Measurements from ENCODE around the gene SMCO1.

The SMCO1 gene

GRCh38 chr3:196514913-196515621, at the start of gene SMCO1:
SMCO1 (minus strand) TSS chr3:196515346; CDS start chr3:196515209, 137 bp downstream.
- no peak within 1 kb of the TSS for H3K27ac ChIP-seq
- no peak for TF ChIP-seq CTCF (conservative IDR thresholded peaks at IDR 0.05)

DNA sequence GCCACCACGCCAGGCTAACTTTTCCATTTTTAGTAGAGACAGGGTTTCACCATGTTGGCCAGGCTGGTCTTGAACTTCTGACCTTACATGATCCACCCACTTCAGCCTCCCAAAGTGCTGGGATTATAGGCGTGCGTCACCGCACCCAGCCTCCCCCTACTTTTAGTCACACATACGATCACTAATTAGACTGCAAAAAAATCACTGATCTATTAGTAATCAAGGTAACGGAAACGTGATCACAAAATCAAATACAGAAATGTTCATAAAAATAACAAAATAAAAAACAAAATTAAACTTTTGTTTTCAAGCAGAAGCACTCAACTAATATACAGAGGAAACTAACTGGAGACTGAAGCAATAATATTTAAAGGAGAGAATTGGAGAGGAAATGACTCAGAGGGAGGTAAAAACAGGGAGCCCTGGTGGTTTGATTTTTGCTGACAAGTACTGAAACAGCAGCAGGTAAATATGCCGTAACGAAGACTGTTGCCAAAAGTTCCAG, 48.6 kb upstream of the SMCO1 start:
- no peak for TF ChIP-seq CTCF (conservative IDR thresholded peaks at IDR 0.05)
- H3K27ac ChIP-seq, result no peak overlapping the region

- no peak for TF ChIP-seq CTCF (conservative IDR thresholded peaks at IDR 0.05)
- H3K27ac ChIP-seq, result no peak overlapping the region
Measured at GRCh38 chr3:196559826-196560225, 44.7 kb upstream of the SMCO1 start.

- no peak overlapping the region for H3K27ac ChIP-seq
- TF ChIP-seq CTCF (conservative IDR thresholded peaks at IDR 0.05), result no peak
Measured at GRCh38 chr3:196558476-196558875, 43.3 kb upstream of the SMCO1 start.

DNA sequence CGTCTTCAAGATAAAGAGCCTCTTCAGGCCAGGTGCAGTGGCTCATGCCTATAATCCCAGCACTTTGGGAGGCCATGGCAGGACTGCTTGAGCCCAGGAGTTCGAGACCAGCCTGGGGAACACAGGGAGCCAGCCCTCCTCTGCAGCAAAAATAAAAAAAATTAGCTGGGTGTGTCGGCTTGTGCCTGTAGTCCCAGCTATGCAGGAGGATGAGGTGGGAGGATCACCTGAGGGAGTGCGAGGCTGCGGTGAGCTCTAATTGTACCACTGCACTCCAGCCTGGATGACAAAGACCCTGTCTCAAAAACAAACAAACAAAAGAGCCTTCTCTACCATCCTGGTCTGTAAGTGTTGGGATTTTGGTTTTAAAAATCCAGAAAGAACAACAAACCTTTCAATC, 42.1 kb upstream of the SMCO1 start:
- no peak for TF ChIP-seq CTCF (conservative IDR thresholded peaks at IDR 0.05)
- H3K27ac ChIP-seq, result no peak overlapping the region

DNA sequence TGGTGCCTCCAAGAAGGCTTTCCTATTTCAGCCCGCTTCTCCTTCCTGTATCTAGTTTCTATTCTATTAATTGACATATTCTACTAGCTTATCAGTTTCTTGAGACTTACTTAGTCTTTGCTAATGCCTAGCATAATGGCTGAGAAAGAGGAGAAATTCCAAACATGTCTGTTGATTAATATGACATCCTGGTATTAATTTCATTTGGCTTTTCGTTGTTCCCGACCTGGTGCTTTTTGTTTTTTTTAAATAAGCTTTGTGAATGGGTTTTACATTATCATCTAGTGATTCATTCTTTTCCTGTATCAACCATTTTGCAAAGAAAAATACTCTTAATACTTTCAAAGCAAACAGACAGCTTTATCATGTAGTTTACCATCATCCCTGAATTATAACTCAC, 40.1 kb upstream of the SMCO1 start:
- no peak for TF ChIP-seq CTCF (conservative IDR thresholded peaks at IDR 0.05)
- H3K27ac ChIP-seq, result no peak overlapping the region

GRCh38 chr3:196554205-196554604, 39.1 kb upstream of the SMCO1 start:
- no peak overlapping the region for H3K27ac ChIP-seq
- no peak for TF ChIP-seq CTCF (conservative IDR thresholded peaks at IDR 0.05)

Measured in VCaP (cell line).